DND-41 (cell line): ENCODE results near the gene WWP2.

Source experiments
- EZH2 ChIP-seq: IDR thresholded peaks from 3 replicates; pipeline ENCODE4 v1.6.1; 2012; ENCODE audit warnings: borderline replicate concordance, low read depth, mild to moderate bottlenecking, moderate library complexity, low read length, inconsistent platforms; ENCODE audit not compliant: severe bottlenecking
- TF ChIP-seq, protein P1 (sequence below): IDR thresholded peaks from 2 replicates; pipeline ENCODE4 v1.5.1; 2012; ENCODE audit warnings: borderline replicate concordance, low read length, moderate library complexity, mild to moderate bottlenecking; ENCODE audit not compliant: poor library complexity, severe bottlenecking; ENCODE audit errors: extremely low read depth

- no peak for TF ChIP-seq EZH2
- TF ChIP-seq, protein P1, sequence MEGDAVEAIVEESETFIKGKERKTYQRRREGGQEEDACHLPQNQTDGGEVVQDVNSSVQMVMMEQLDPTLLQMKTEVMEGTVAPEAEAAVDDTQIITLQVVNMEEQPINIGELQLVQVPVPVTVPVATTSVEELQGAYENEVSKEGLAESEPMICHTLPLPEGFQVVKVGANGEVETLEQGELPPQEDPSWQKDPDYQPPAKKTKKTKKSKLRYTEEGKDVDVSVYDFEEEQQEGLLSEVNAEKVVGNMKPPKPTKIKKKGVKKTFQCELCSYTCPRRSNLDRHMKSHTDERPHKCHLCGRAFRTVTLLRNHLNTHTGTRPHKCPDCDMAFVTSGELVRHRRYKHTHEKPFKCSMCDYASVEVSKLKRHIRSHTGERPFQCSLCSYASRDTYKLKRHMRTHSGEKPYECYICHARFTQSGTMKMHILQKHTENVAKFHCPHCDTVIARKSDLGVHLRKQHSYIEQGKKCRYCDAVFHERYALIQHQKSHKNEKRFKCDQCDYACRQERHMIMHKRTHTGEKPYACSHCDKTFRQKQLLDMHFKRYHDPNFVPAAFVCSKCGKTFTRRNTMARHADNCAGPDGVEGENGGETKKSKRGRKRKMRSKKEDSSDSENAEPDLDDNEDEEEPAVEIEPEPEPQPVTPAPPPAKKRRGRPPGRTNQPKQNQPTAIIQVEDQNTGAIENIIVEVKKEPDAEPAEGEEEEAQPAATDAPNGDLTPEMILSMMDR = no peak
Measured at GRCh38 chr16:69936252-69936651, 174.1 kb downstream of the WWP2 start.
